Karpas-422 (cell line): ENCODE results near the gene IRF5. TPM values are rescaled to one million over a fixed set of nuclear protein-coding genes. Genes with fewer than 3 reads are reported as not detected.

Experiments
- DNase-seq: peaks from one replicate; pipeline ENCODE4 v3.0.0-alpha.2; 2015
- H2AFZ ChIP-seq: fragments of 200-600 bp; sonication (generic); 2 replicates; pipeline ENCODE4 v1.6.1; 2014; ENCODE audit warnings: antibody characterized with exemption, low read length, mixed read lengths
- H3K27ac ChIP-seq: fragments of 200-600 bp; sonication (generic); 2 replicates; pipeline ENCODE4 v1.5.1; 2014; ENCODE audit warnings: mild to moderate bottlenecking, low read length, moderate library complexity
- H3K27me3 ChIP-seq: fragments of 200-600 bp; sonication (generic); 2 replicates; pipeline ENCODE4 v1.6.1; 2014; ENCODE audit warnings: low read length, mixed read lengths
- H3K36me3 ChIP-seq: fragments of 200-600 bp; sonication (generic); 2 replicates; pipeline ENCODE4 v1.6.1; 2014; ENCODE audit warnings: low read length, mixed read lengths; ENCODE audit not compliant: insufficient read depth
- H3K4me1 ChIP-seq: fragments of 200-600 bp; sonication (generic); 2 replicates; pipeline ENCODE4 v1.6.1; 2014; ENCODE audit warnings: mild to moderate bottlenecking, low read length, mixed read lengths
- H3K4me2 ChIP-seq: fragments of 200-600 bp; sonication (generic); 2 replicates; pipeline ENCODE4 v1.6.1; 2014; ENCODE audit warnings: low read length, low read depth, mild to moderate bottlenecking; ENCODE audit not compliant: poor library complexity, severe bottlenecking
- H3K4me3 ChIP-seq: fragments of 200-600 bp; sonication (generic); 2 replicates; pipeline ENCODE4 v1.5.1; 2014; ENCODE audit warnings: mild to moderate bottlenecking, antibody characterized with exemption, low read length, mixed read lengths
- H3K79me2 ChIP-seq: fragments of 200-600 bp; sonication (generic); 2 replicates; pipeline ENCODE4 v1.6.1; 2014; ENCODE audit warnings: mild to moderate bottlenecking, low read length, mixed read lengths
- H3K9ac ChIP-seq: fragments of 200-600 bp; sonication (generic); 2 replicates; pipeline ENCODE4 v1.6.0; 2014; ENCODE audit warnings: low read length
- H3K9me2 ChIP-seq: fragments of 200-600 bp; sonication (generic), shearing (Covaris generic); replicated peaks from 2 replicates; pipeline ENCODE4 v1.6.0; 2014; ENCODE audit warnings: mild to moderate bottlenecking, low read length, moderate library complexity; ENCODE audit not compliant: insufficient read depth
- H3K9me3 ChIP-seq: fragments of 300-700, 200-600 bp; sonication (generic); 2 replicates; pipeline ENCODE4 v1.6.1; 2014; ENCODE audit warnings: low read length, mixed read lengths
- H4K20me1 ChIP-seq: fragments of 200-600 bp; sonication (generic); 2 replicates; pipeline ENCODE4 v1.6.1; 2014; ENCODE audit warnings: mild to moderate bottlenecking, antibody characterized with exemption, low read length, low read depth; ENCODE audit not compliant: insufficient read depth
- total RNA-seq: library from RNA; depleted of rRNA; stranded (reverse); fragments of >200 nt; shearing (Covaris generic); gene quantifications from 2 replicates; pipeline ENCODE4 v1.2.3, GENCODE V29; 2014; ENCODE audit warnings: low replicate concordance; rRNA removed

The IRF5 gene
- 7.8 and 11.5 TPM in 2 replicates for total RNA-seq

- peaks cover 42% of the 10 kb centered on the region for H3K4me1 ChIP-seq
Observed at GRCh38 chr7:128937647-128938543, at the start of gene IRF5. IRF5 (plus strand) TSS chr7:128937927; CDS start chr7:128942082, 4,155 bp downstream.

GRCh38 chr7:128888039-128888755 lies 49.5 kb upstream of the IRF5 start:
- Histone ChIP-seq H3K27me3 (no peaks in the 10 kb centered on the region), H3K36me3 (no peaks in the 10 kb centered on the region), H3K79me2 (no peaks in the 10 kb centered on the region), H3K4me1 (peaks cover 7% of the 10 kb centered on the region), H3K9ac (no peak overlapping the region), H3K4me2 (no peak overlapping the region), H4K20me1 (no peaks in the 10 kb centered on the region), H3K9me2 (no peaks in the 10 kb centered on the region), H3K27ac (no peak overlapping the region), H3K9me3 (no peaks in the 10 kb centered on the region), H3K4me3 (no peak overlapping the region), H2AFZ (no peak overlapping the region)
- DNase-seq, result no peak

More at GRCh38 chr7:128937647-128938543, at the start of gene IRF5:
- 0 out of 2 replicates have a peak, but pooled peaks cover 3% of the 10 kb centered on the region for H3K27me3 ChIP-seq
- no peaks in the 10 kb centered on the region for H3K79me2 ChIP-seq
- DNase-seq, result peak; percentile 57
- H3K4me3 ChIP-seq, result peak within 1 kb of the TSS; percentile 83
- peak within 1 kb of the TSS; percentile 47; the same call in 1 of the 2 replicates for H2AFZ ChIP-seq
- H3K9me3 ChIP-seq, result no peaks in the 10 kb centered on the region
- H4K20me1 ChIP-seq, result no peaks in the 10 kb centered on the region
- no peaks in the 10 kb centered on the region for H3K36me3 ChIP-seq
- H3K9ac ChIP-seq, result peak within 1 kb of the TSS; percentile 75
- no peaks in the 10 kb centered on the region for H3K9me2 ChIP-seq
- peak within 1 kb of the TSS; percentile 75 for H3K4me2 ChIP-seq
- no peak within 1 kb of the TSS for H3K27ac ChIP-seq

DNA sequence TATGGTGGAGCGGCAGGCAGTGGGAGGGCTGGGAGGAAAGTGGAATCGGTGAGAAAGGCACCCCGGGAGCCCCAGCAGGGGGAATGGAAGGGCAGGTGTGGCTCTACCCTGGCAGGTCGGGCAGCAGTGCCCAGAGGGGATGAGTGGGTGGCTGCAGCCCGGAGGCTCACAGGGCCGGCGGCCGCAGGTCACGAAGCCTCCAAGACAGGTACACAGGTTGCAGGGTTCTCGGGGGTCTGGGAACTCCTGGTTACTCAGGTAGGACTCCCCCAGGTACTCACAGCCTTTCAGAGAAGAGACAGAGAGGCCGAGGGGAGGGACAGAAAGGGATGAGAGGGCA lies 49.0 kb upstream of the IRF5 start:
- no peak overlapping the region for H3K27ac ChIP-seq
- H3K4me2 ChIP-seq, result no peak overlapping the region
- no peaks in the 10 kb centered on the region for H3K27me3 ChIP-seq
- H2AFZ ChIP-seq, result no peak overlapping the region
- H3K4me1 ChIP-seq, result peaks cover 5% of the 10 kb centered on the region
- no peaks in the 10 kb centered on the region for H3K79me2 ChIP-seq
- H3K9me2 ChIP-seq, result no peaks in the 10 kb centered on the region
- H3K36me3 ChIP-seq, result no peaks in the 10 kb centered on the region
- no peak for DNase-seq
- H3K4me3 ChIP-seq, result no peak overlapping the region
- no peak overlapping the region for H3K9ac ChIP-seq
- no peaks in the 10 kb centered on the region for H3K9me3 ChIP-seq
- H4K20me1 ChIP-seq, result no peaks in the 10 kb centered on the region

DNA sequence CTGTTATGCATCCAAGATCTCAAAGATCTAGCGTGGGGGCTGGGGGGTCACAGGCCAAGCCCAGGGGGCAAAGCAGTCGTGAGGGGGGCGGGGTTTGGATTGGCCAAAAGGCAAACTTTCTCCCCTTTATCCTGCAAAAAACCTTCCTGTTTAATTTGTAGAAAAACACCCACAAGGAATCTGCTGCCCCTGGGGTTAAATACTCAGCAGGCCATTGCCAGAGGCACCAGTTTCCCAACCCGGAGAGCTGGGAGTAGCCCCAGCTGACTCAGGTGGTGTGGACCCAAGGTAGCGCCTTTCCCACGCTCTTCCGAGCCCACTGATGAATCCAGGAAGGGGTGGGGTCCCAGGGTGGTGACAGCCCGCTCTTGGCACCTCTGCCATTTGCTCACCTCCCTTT lies 48.6 kb upstream of the IRF5 start:
- Histone ChIP-seq H3K79me2 (no peaks in the 10 kb centered on the region), H3K9me3 (no peaks in the 10 kb centered on the region), H3K4me2 (no peak overlapping the region), H3K27me3 (no peaks in the 10 kb centered on the region), H3K27ac (no peak overlapping the region), H3K9me2 (no peaks in the 10 kb centered on the region), H3K36me3 (no peaks in the 10 kb centered on the region), H3K4me1 (peaks cover 4% of the 10 kb centered on the region), H4K20me1 (no peaks in the 10 kb centered on the region), H2AFZ (no peak overlapping the region), H3K4me3 (no peak overlapping the region), H3K9ac (no peak overlapping the region)
- no peak for DNase-seq

GRCh38 chr7:128890306-128891109 lies 47.2 kb upstream of the IRF5 start:
- Histone ChIP-seq H3K9ac (no peak overlapping the region), H3K4me3 (no peak overlapping the region), H3K27me3 (no peaks in the 10 kb centered on the region), H3K9me3 (no peaks in the 10 kb centered on the region), H3K36me3 (no peaks in the 10 kb centered on the region), H2AFZ (no peak overlapping the region), H3K79me2 (no peaks in the 10 kb centered on the region), H3K27ac (no peak overlapping the region), H3K4me1 (no peaks in the 10 kb centered on the region; the same call in 1 of the 2 replicates), H3K9me2 (no peaks in the 10 kb centered on the region), H3K4me2 (no peak overlapping the region), H4K20me1 (no peaks in the 10 kb centered on the region)
- DNase-seq, result no peak

- H3K9me2 ChIP-seq, result no peaks in the 10 kb centered on the region
- H3K4me3 ChIP-seq, result no peak overlapping the region
- no peaks in the 10 kb centered on the region for H3K27me3 ChIP-seq
- no peaks in the 10 kb centered on the region for H4K20me1 ChIP-seq
- no peaks in the 10 kb centered on the region for H3K79me2 ChIP-seq
- H3K4me1 ChIP-seq, result no peaks in the 10 kb centered on the region; the same call in 1 of the 2 replicates
- no peak overlapping the region for H3K9ac ChIP-seq
- no peak overlapping the region for H3K27ac ChIP-seq
- H3K9me3 ChIP-seq, result no peaks in the 10 kb centered on the region
- H2AFZ ChIP-seq, result no peak overlapping the region
- no peak overlapping the region for H3K4me2 ChIP-seq
- DNase-seq, result no peak
- no peaks in the 10 kb centered on the region for H3K36me3 ChIP-seq
Observed at GRCh38 chr7:128891110-128891941, 46.4 kb upstream of the IRF5 start.

DNA sequence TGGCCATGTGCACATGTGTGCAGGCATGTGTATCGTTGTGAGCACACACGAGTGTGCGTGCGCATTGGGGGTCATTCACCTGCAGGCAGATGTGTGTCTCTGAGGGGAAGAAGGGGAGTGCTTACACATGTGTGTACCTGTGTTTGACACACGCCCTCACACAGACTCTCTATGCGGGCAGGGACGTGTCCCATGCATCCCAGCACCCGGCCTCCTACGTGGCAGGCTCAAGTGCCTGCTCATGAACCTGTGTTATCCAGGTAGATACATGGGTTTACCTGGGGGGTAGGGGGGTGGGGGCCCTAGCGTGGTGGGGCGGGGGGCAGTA lies 45.8 kb upstream of the IRF5 start:
- Histone ChIP-seq H3K27ac (no peak overlapping the region), H3K4me1 (no peaks in the 10 kb centered on the region; the same call in 1 of the 2 replicates), H3K4me3 (no peak overlapping the region), H3K9ac (no peak overlapping the region), H3K27me3 (no peaks in the 10 kb centered on the region), H3K36me3 (no peaks in the 10 kb centered on the region), H3K4me2 (no peak overlapping the region), H2AFZ (no peak overlapping the region), H3K9me2 (no peaks in the 10 kb centered on the region), H4K20me1 (no peaks in the 10 kb centered on the region), H3K9me3 (no peaks in the 10 kb centered on the region), H3K79me2 (no peaks in the 10 kb centered on the region)
- no peak for DNase-seq
